T-cell (primary cell): ENCODE measurements around the gene DYNLT2. TPM values are rescaled to one million over a fixed set of nuclear protein-coding genes. Genes with fewer than 3 reads are reported as not detected.

Experiments
- ATAC-seq, 4 experiments: fragments of 200-7000 bp in 3 of 4; fragments of 150-1000 bp in 1 of 4; cut with Tn5 transposase; replicated peaks in 1 of 4; 1 replicate in 3 of 4; 2 replicates in 1 of 4; pipeline ENCODE4 v1.10.0; 2021; ENCODE audit warnings: moderate library complexity in 3 of 4, mild to moderate bottlenecking in 2 of 4, moderate number of reproducible peaks in 1 of 4
- CTCF ChIA-PET, 2 donors: fragments of 300-600 bp; sonication (Branson Sonifier 250); formaldehyde crosslinking; loops; one replicate each; lab custom pipeline; 2022; ENCODE audit warnings: antibody characterized with exemption in 2 of 2; lab: Charles Lee
- POLR2A ChIA-PET, 2 donors: fragments of 300-600 bp; sonication (Branson Sonifier 250); formaldehyde crosslinking; loops; one replicate each; lab custom pipeline; 2022; ENCODE audit warnings: antibody characterized with exemption in 2 of 2; lab: Charles Lee
- DNase-seq, 35 experiments: peaks; one replicate each; pipeline versions ENCODE4 v3.0.0 to v3.0.0-alpha.2; 2013 to 2023
- H3K27ac ChIP-seq: one replicate; pipeline ENCODE4 v1.5.1; 2013; ENCODE audit warnings: low read length
- H3K27me3 ChIP-seq, 2 experiments: replicated peaks in 1 of 2; 1 replicate in 1 of 2; 2 replicates in 1 of 2; pipeline versions ENCODE4 v1.6.1 to v1.7.0; 2013; ENCODE audit warnings: low read length in 1 of 2, mixed read lengths in 1 of 2; ENCODE audit not compliant: control insufficient read depth in 2 of 2, insufficient read depth in 2 of 2; ENCODE audit errors: extremely low read depth in 1 of 2
- H3K36me3 ChIP-seq, 2 donors: 1 replicate in 1 of 2; 2 replicates in 1 of 2; pipeline versions ENCODE4 v1.6.1 to v1.7.0; 2013; ENCODE audit warnings: low read length in 1 of 2; ENCODE audit not compliant: control insufficient read depth in 2 of 2, insufficient read depth in 1 of 2; ENCODE audit errors: extremely low read depth in 1 of 2
- H3K4me1 ChIP-seq, 2 experiments: 1 replicate in 1 of 2; 2 replicates in 1 of 2; pipeline versions ENCODE4 v1.6.1 to v1.7.0; 2013; ENCODE audit warnings: low read length in 2 of 2, mixed read lengths in 1 of 2; ENCODE audit not compliant: insufficient read depth in 2 of 2, control insufficient read depth in 1 of 2; ENCODE audit errors: extremely low read depth in 1 of 2
- H3K4me3 ChIP-seq, 2 donors: 1 replicate in 1 of 2; 2 replicates in 1 of 2; pipeline versions ENCODE4 v1.5.1 to v1.7.0; 2013; ENCODE audit warnings: mild to moderate bottlenecking in 2 of 2, low read length in 1 of 2, moderate library complexity in 1 of 2; ENCODE audit not compliant: control insufficient read depth in 1 of 2; ENCODE audit errors: extremely low read depth in 1 of 2
- H3K9me3 ChIP-seq: 2 replicates; pipeline ENCODE4 v1.7.0; 2013
- H3K27ac Mint-ChIP-seq, 2 donors: one replicate each; pipeline ENCODE4 v1.8.0; 2020 to 2021; ENCODE audit warnings: mild to moderate bottlenecking in 2 of 2, mixed read lengths in 2 of 2
- H3K27me3 Mint-ChIP-seq, 2 donors: one replicate each; pipeline ENCODE4 v1.8.0; 2021 to 2022; ENCODE audit warnings: mixed read lengths in 2 of 2
- H3K36me3 Mint-ChIP-seq: one replicate; pipeline ENCODE4 v1.8.0; 2021; ENCODE audit warnings: mixed read lengths
- H3K4me1 Mint-ChIP-seq, 3 donors: one replicate each; pipeline ENCODE4 v1.8.0; 2020 to 2022; ENCODE audit warnings: mixed read lengths in 3 of 3, mild to moderate bottlenecking in 1 of 3
- H3K4me3 Mint-ChIP-seq, 3 donors: one replicate each; pipeline ENCODE4 v1.8.0; 2020 to 2022; ENCODE audit warnings: mild to moderate bottlenecking in 3 of 3, mixed read lengths in 3 of 3, moderate library complexity in 3 of 3
- H3K9me3 Mint-ChIP-seq, 3 donors: one replicate each; pipeline ENCODE4 v1.8.0; 2020 to 2022; ENCODE audit warnings: mixed read lengths in 3 of 3
- WGBS: methylation state at CpG from one replicate; pipeline ENCODE4 v1.1.5; 2013; ENCODE audit warnings: missing lambda C conversion rate; ENCODE audit not compliant: insufficient coverage; 5-methylcytosine and 5-hydroxymethylcytosine counted together
- total RNA-seq, 35 experiments: library from RNA in 6 of 35; stranded (reverse) in 6 of 35; fragments of 120-200 nt in 1 of 35; gene quantifications; one replicate each; pipeline versions ENCODE4 v1.2.1 to v1.2.4 and lab custom pipeline; 2013 to 2026

DYNLT2 gene
- total RNA-seq (1 to 10 TPM; 1.9 to 3.9 (median 2.7) TPM), total RNA-seq (lab: John Stamatoyannopoulos, UW) (2.8 to 20.4 (median 10.5) reads per million in 29 experiments)
- 10.9 TPM for total RNA-seq (2013)

DNA sequence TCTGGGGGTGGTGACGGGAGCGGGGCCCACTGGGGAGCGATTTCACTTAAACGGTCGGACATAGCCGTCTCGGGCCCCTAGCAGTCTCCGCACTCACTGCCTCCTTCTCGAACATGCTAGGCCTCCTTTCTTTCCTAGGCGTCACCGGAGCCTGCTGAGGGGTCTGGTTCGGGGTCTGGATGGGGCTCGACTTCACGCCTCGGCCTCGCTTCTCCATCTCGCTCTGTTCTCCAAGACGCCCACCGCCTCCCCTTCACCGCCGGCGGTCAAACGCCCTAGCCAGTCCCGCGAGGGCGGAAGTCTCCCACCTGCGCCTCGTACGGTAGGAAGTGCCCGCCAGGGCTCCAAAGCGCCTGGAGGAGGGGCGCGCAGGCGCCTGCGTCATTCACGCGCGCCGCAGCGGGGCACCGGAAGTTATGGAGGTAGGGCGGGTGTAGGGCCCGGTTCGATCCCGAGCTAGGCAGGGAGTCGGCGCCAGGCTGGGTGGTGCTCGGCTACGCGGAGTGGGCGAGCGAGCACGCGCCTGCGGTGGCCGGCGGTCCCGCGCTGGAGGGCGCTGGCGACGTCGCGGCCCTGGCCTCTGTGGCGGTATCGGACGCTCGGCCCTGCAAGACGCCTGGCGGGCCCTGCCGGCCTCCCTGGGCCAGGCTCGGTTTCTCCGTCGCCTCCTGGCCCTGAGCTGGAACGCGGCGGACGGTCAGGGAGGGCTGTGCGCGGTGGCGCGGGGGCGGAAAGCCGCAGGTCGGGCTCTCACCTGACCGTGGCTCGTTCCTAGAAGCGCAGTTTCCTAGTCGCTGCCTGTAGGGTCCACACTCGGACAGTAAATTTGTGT is at the start of gene DYNLT2, which contains the start of gene ERMARD:
Gene DYNLT2 (minus strand): TSS at position 331 of the 832 bp plus-strand sequence. CDS start 114 bp downstream, at position 217.
Gene ERMARD (plus strand): TSS at position 381 of the 832 bp plus-strand sequence. CDS start 36 bp downstream, at position 417.
- peak; percentile 86 to 95 (median 92) for DNase-seq
- Mint-ChIP-seq H3K27me3 (no peaks in the 10 kb centered on the region), H3K4me1 (peaks cover 30 to 40% (median 35%) of the 10 kb centered on the region in 3 donors), H3K4me3 (peak within 1 kb of the TSS; percentile 99), H3K9me3 (peaks cover 3 to 7% (median 5%) of the 10 kb centered on the region in 3 donors), H3K27ac (peak within 1 kb of the TSS; percentile 99 to 100), H3K36me3 (peaks cover 15% of the 10 kb centered on the region)
- ATAC-seq, result peak; percentile 96 to 98 (median 97)
- CTCF ChIA-PET, result interaction anchor here (0.9 to 1.1 kb wide), 4 partner anchors 26 to 803 kb away, joined by 3 to 4 read pairs (median 3); partner anchors contain the start of gene TBP (in 1 of the 2)
- under 1% methylated on average over 89 of the region's 90 CpGs for WGBS
- POLR2A ChIA-PET, result interaction anchor here in 1 of 2 donors (1.2 kb wide), 1 partner anchor 49 kb away, joined by 5 read pairs; the partner anchor contains the start of genes C6orf120 and WDR27
- no peaks in the 10 kb centered on the region for H3K9me3 ChIP-seq
- peak within 1 kb of the TSS; percentile 78 to 81 for H3K4me3 ChIP-seq
- peak within 1 kb of the TSS; percentile 91 for H3K27ac ChIP-seq
- peaks cover 12 to 20% of the 10 kb centered on the region in 2 experiments for H3K4me1 ChIP-seq
- H3K36me3 ChIP-seq, result no peaks in the 10 kb centered on the region
- no peaks in the 10 kb centered on the region for H3K27me3 ChIP-seq

GRCh38 chr6:169800668-169801395 is 49.5 kb upstream of the DYNLT2 start:
- 82% methylated on average over 12 of the region's 13 CpGs for WGBS
- ATAC-seq (no peak), DNase-seq (no peak)
- H3K27me3 ChIP-seq, result peaks cover 0 to 34% of the 10 kb centered on the region in 2 experiments
- peaks cover 13 to 32% of the 10 kb centered on the region in 2 experiments for H3K4me1 ChIP-seq
- H3K4me3 Mint-ChIP-seq, result no peak overlapping the region
- H3K4me1 Mint-ChIP-seq, result peaks cover 31 to 33% (median 33%) of the 10 kb centered on the region in 3 donors
- no peaks in the 10 kb centered on the region for H3K9me3 ChIP-seq
- H3K36me3 ChIP-seq, result no peaks in the 10 kb centered on the region
- no peaks in the 10 kb centered on the region for H3K36me3 Mint-ChIP-seq
- H3K9me3 Mint-ChIP-seq, result no peaks in the 10 kb centered on the region
- H3K4me3 ChIP-seq, result no peak overlapping the region
- ChIA-PET CTCF (no interaction called here), POLR2A (interaction anchor here in 1 of 2 donors (0.7 kb wide), 1 partner anchor 172 kb away, joined by 3 read pairs; no protein-coding TSS in a partner anchor)
- peaks cover 35 to 54% of the 10 kb centered on the region in 2 donors for H3K27me3 Mint-ChIP-seq
- no peak overlapping the region for H3K27ac ChIP-seq
- no peak overlapping the region for H3K27ac Mint-ChIP-seq

DNA sequence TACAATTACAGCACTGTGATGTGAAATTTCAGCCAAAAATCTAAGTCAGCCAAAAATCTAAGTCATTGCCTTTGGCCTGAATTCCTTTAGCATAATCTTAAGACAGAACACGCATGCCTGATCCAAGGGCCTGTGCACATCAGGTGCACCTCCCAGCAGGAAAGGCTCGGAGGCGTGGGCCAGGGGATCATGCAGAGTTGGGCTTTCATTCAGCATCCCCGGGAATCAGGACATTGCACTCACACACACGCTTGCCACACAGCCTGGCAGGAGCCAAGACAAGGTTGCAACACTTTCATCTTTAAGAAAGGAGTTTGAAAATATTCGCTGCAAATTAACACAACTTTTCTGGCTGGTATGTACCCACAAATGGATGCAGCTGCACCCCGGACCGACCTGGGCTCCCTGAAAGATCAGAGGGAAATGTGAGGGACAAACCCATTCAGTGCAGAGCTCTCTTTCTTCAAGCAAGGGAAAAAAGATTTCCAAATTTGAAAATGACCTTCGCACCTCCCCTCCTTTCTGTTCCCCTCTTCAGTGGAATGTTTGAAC is 48.8 kb upstream of the DYNLT2 start:
- no peaks in the 10 kb centered on the region for H3K36me3 ChIP-seq
- no peak overlapping the region for H3K4me3 ChIP-seq
- no peaks in the 10 kb centered on the region for H3K9me3 Mint-ChIP-seq
- DNase-seq (no peak), ATAC-seq (no peak)
- peaks cover 13 to 25% of the 10 kb centered on the region in 2 experiments for H3K4me1 ChIP-seq
- CTCF ChIA-PET, result no interaction called here
- no peaks in the 10 kb centered on the region for H3K36me3 Mint-ChIP-seq
- no peak overlapping the region for H3K4me3 Mint-ChIP-seq
- WGBS, result 90% methylated on average over 7 of the region's 9 CpGs
- peaks cover 0 to 29% of the 10 kb centered on the region in 2 experiments for H3K27me3 ChIP-seq
- no peak overlapping the region for H3K27ac Mint-ChIP-seq
- H3K27ac ChIP-seq, result no peak overlapping the region
- POLR2A ChIA-PET, result no interaction called here
- peaks cover 25 to 26% (median 26%) of the 10 kb centered on the region in 3 donors for H3K4me1 Mint-ChIP-seq
- H3K9me3 ChIP-seq, result no peaks in the 10 kb centered on the region
- peaks cover 29 to 48% of the 10 kb centered on the region in 2 donors for H3K27me3 Mint-ChIP-seq

GRCh38 chr6:169799474-169799926 is 48.1 kb upstream of the DYNLT2 start:
- ChIA-PET POLR2A (interaction anchor here in 1 of 2 donors (0.6 kb wide), 1 partner anchor 714 kb away, joined by 4 read pairs; no protein-coding TSS in a partner anchor), CTCF (no interaction called here)
- H3K27ac ChIP-seq, result no peak overlapping the region
- H3K4me3 ChIP-seq, result no peak overlapping the region
- no peak for DNase-seq
- Mint-ChIP-seq H3K27ac (no peak overlapping the region), H3K9me3 (no peaks in the 10 kb centered on the region), H3K27me3 (peaks cover 22 to 42% of the 10 kb centered on the region in 2 donors), H3K36me3 (no peaks in the 10 kb centered on the region), H3K4me3 (no peak overlapping the region), H3K4me1 (peaks cover 18 to 19% (median 19%) of the 10 kb centered on the region in 3 donors)
- no peaks in the 10 kb centered on the region for H3K36me3 ChIP-seq
- H3K9me3 ChIP-seq, result no peaks in the 10 kb centered on the region
- peaks cover 13 to 19% of the 10 kb centered on the region in 2 experiments for H3K4me1 ChIP-seq
- WGBS, result 87% methylated on average over 4 of the region's 7 CpGs
- peaks cover 0 to 30% of the 10 kb centered on the region in 2 experiments for H3K27me3 ChIP-seq
- ATAC-seq, result no peak

GRCh38 chr6:169798764-169799473 is 47.5 kb upstream of the DYNLT2 start:
- H3K27me3 Mint-ChIP-seq, result peaks cover 22 to 36% of the 10 kb centered on the region in 2 donors
- POLR2A ChIA-PET, result interaction anchor here in 1 of 2 donors (0.6 kb wide), 1 partner anchor 715 kb away, joined by 4 read pairs; no protein-coding TSS in a partner anchor
- no peak overlapping the region for H3K4me3 Mint-ChIP-seq
- Histone ChIP-seq H3K4me3 (no peak overlapping the region), H3K36me3 (no peaks in the 10 kb centered on the region), H3K9me3 (no peaks in the 10 kb centered on the region), H3K4me1 (peaks cover 8 to 13% of the 10 kb centered on the region in 2 experiments), H3K27ac (no peak overlapping the region), H3K27me3 (peaks cover 0 to 28% of the 10 kb centered on the region in 2 experiments)
- peaks cover 12 to 14% (median 14%) of the 10 kb centered on the region in 3 donors for H3K4me1 Mint-ChIP-seq
- no peaks in the 10 kb centered on the region for H3K9me3 Mint-ChIP-seq
- WGBS, result 98% methylated on average over 5 of the region's 10 CpGs
- DNase-seq (no peak), ATAC-seq (no peak)
- CTCF ChIA-PET, result no interaction called here
- H3K27ac Mint-ChIP-seq, result no peak overlapping the region
- H3K36me3 Mint-ChIP-seq, result no peaks in the 10 kb centered on the region
